ENCODE data around the gene ARNT2. TPM values are rescaled to one million over a fixed set of nuclear protein-coding genes. Genes with fewer than 3 reads are reported as not detected.

Gene ARNT2
- total and polyA plus RNA-seq, 10 of the 15 experiments (the other 5 are each of a cell fraction or from before 2014, with no cell fraction given): 0.07 to 0.49 (median 0.09) TPM; not detected in 6

DNA sequence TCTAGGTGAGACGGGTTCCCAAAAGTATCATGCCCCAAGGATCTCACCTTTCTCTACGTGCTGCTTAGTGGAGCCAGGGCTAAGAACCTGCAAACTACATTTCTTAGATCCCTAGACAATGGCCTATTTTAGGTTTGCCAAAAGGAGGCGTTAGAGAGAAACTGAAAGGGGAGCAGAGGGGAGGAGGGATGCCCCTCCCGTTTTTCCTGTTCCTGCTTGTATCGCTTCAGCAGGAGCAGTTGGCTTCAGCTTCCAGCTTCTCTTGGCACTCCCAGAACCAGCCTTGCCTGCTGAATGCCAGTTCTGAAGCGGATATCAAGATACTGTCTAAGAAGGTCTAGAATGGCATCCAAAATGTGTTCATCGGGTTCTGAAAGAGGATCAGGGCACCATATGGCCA, 232.5 kb downstream of the ARNT2 start:
- no peak for ATAC-seq
- no peak overlapping the region for H3K4me3 ChIP-seq
- DNase-seq (ENCODE audit: low read depth, low spot score): no peak
- WGBS (ENCODE audit: insufficient coverage, insufficient replicate concordance, low lambda C conversion rate, missing lambda C conversion rate): 23% methylated on average over 7 of the region's 7 CpGs
- ChIA-PET SMC1A (ENCODE audit: uncharacterized antibody, unreplicated experiment) (no interaction called here), RAD21 (ENCODE audit: unreplicated experiment) (no interaction called here), POLR2A (no interaction called here), CTCF (no interaction called here)
- H4K20me1 ChIP-seq (ENCODE audit: control insufficient read depth, insufficient read depth): no peaks in the 10 kb centered on the region
- no peaks in the 10 kb centered on the region; a peak in 2 of 4 replicates for H3K27me3 ChIP-seq (replicated peaks in 1 of 2; ENCODE audit: control insufficient read depth in 2 of 2, insufficient read depth in 2 of 2, low read length in 1 of 2)
- no peaks in the 10 kb centered on the region; the same call in 2 of the 3 replicates for H3K9me3 ChIP-seq (replicated peaks; ENCODE audit: control insufficient read depth, insufficient read depth, low read length)
- no peak overlapping the region for H2AFZ ChIP-seq (ENCODE audit: control insufficient read depth, low read depth, low read length)
- no peaks in the 10 kb centered on the region for H3K36me3 ChIP-seq (ENCODE audit: control insufficient read depth in 2 of 2, insufficient read depth in 2 of 2, low read length in 1 of 2)
- no peak overlapping the region for H3K9ac ChIP-seq (ENCODE audit: control insufficient read depth, insufficient read depth, low read length)
- no peaks in the 10 kb centered on the region for H3K79me2 ChIP-seq (ENCODE audit: control insufficient read depth, insufficient read depth, low read length)
- H3K4me2 ChIP-seq (ENCODE audit: control insufficient read depth, insufficient read depth): no peak overlapping the region
- H3K4me1 ChIP-seq (ENCODE audit: control insufficient read depth, insufficient read depth, low read length): no peaks in the 10 kb centered on the region
- no peak for FAIRE-seq
- no peak for TF ChIP-seq PAX8 (IDR thresholded peaks at IDR 0.05)
- TF ChIP-seq, protein P1, sequence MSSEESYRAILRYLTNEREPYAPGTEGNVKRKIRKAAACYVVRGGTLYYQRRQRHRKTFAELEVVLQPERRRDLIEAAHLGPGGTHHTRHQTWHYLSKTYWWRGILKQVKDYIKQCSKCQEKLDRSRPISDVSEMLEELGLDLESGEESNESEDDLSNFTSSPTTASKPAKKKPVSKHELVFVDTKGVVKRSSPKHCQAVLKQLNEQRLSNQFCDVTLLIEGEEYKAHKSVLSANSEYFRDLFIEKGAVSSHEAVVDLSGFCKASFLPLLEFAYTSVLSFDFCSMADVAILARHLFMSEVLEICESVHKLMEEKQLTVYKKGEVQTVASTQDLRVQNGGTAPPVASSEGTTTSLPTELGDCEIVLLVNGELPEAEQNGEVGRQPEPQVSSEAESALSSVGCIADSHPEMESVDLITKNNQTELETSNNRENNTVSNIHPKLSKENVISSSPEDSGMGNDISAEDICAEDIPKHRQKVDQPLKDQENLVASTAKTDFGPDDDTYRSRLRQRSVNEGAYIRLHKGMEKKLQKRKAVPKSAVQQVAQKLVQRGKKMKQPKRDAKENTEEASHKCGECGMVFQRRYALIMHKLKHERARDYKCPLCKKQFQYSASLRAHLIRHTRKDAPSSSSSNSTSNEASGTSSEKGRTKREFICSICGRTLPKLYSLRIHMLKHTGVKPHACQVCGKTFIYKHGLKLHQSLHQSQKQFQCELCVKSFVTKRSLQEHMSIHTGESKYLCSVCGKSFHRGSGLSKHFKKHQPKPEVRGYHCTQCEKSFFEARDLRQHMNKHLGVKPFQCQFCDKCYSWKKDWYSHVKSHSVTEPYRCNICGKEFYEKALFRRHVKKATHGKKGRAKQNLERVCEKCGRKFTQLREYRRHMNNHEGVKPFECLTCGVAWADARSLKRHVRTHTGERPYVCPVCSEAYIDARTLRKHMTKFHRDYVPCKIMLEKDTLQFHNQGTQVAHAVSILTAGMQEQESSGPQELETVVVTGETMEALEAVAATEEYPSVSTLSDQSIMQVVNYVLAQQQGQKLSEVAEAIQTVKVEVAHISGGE (CRISPR knock-in tag; IDR thresholded peaks at IDR 0.05): no peak
- no peak for TF ChIP-seq RB1 (IDR thresholded peaks at IDR 0.05; ENCODE audit: borderline replicate concordance)
- TF ChIP-seq PAX5 (IDR thresholded peaks at IDR 0.05; ENCODE audit: borderline replicate concordance, low read depth, low read length): no peak
- TF ChIP-seq, protein P2, sequence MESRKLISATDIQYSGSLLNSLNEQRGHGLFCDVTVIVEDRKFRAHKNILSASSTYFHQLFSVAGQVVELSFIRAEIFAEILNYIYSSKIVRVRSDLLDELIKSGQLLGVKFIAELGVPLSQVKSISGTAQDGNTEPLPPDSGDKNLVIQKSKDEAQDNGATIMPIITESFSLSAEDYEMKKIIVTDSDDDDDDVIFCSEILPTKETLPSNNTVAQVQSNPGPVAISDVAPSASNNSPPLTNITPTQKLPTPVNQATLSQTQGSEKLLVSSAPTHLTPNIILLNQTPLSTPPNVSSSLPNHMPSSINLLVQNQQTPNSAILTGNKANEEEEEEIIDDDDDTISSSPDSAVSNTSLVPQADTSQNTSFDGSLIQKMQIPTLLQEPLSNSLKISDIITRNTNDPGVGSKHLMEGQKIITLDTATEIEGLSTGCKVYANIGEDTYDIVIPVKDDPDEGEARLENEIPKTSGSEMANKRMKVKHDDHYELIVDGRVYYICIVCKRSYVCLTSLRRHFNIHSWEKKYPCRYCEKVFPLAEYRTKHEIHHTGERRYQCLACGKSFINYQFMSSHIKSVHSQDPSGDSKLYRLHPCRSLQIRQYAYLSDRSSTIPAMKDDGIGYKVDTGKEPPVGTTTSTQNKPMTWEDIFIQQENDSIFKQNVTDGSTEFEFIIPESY (IDR thresholded peaks at IDR 0.05): no peak
- TF ChIP-seq EZH2 (IDR thresholded peaks at IDR 0.05; ENCODE audit: borderline replicate concordance, control insufficient read depth, low read depth, low read length): no peak
- no peak for TF ChIP-seq FOXM1 (IDR thresholded peaks at IDR 0.05; ENCODE audit: low read depth, low read length)
- no peak for TF ChIP-seq NR2C2 (IDR thresholded peaks at IDR 0.05; ENCODE audit: borderline replicate concordance, control insufficient read depth, insufficient read length, low read depth)
- TF ChIP-seq, protein P3, sequence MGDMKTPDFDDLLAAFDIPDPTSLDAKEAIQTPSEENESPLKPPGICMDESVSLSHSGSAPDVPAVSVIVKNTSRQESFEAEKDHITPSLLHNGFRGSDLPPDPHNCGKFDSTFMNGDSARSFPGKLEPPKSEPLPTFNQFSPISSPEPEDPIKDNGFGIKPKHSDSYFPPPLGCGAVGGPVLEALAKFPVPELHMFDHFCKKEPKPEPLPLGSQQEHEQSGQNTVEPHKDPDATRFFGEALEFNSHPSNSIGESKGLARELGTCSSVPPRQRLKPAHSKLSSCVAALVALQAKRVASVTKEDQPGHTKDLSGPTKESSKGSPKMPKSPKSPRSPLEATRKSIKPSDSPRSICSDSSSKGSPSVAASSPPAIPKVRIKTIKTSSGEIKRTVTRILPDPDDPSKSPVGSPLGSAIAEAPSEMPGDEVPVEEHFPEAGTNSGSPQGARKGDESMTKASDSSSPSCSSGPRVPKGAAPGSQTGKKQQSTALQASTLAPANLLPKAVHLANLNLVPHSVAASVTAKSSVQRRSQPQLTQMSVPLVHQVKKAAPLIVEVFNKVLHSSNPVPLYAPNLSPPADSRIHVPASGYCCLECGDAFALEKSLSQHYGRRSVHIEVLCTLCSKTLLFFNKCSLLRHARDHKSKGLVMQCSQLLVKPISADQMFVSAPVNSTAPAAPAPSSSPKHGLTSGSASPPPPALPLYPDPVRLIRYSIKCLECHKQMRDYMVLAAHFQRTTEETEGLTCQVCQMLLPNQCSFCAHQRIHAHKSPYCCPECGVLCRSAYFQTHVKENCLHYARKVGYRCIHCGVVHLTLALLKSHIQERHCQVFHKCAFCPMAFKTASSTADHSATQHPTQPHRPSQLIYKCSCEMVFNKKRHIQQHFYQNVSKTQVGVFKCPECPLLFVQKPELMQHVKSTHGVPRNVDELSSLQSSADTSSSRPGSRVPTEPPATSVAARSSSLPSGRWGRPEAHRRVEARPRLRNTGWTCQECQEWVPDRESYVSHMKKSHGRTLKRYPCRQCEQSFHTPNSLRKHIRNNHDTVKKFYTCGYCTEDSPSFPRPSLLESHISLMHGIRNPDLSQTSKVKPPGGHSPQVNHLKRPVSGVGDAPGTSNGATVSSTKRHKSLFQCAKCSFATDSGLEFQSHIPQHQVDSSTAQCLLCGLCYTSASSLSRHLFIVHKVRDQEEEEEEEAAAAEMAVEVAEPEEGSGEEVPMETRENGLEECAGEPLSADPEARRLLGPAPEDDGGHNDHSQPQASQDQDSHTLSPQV (IDR thresholded peaks at IDR 0.05): no peak
- no peak for TF ChIP-seq SIX5 (IDR thresholded peaks at IDR 0.05; ENCODE audit: low read depth, low read length, severe bottlenecking)
- TF ChIP-seq RELA (IDR thresholded peaks at IDR 0.05; ENCODE audit: borderline replicate concordance, partially characterized antibody): no peak
- TF ChIP-seq HDAC2 (IDR thresholded peaks at IDR 0.05): no peak
- no peak for TF ChIP-seq SRF (IDR thresholded peaks at IDR 0.05; ENCODE audit: low read depth in 2 of 2, low read length in 2 of 2)
- intact Hi-C loops (cut with micrococcal nuclease; ENCODE audit: unreplicated experiment) (no loop called here), in situ Hi-C loops (cut with MboI) (no loop called here)
- no TSS peak for BruUV-seq (replicated peaks)
- no peak overlapping the region for H3K27ac ChIP-seq (ENCODE audit: control insufficient read depth, insufficient read depth)

Data from GM12878 (cell line).